GM19463 (cell line): ENCODE data around the gene CUX1.
"Not testable (repeated sequence)": the region's sequence is repeated elsewhere in the genome, so short reads cannot be mapped to it uniquely, and the experiment has no call there.

Experiments used
- ATAC-seq: cut with Tn5 transposase; IDR thresholded peaks from one replicate; pipeline ENCODE4 v1.9.1; 2021; ENCODE audit warnings: mild to moderate bottlenecking, moderate library complexity; ENCODE audit not compliant: unreplicated experiment

CUX1 gene

GRCh38 chr7:101912716-101913110 lies 95.3 kb downstream of the CUX1 start:
- ATAC-seq: no peak

- ATAC-seq: no peak
Observed at GRCh38 chr7:101913247-101913721, 95.9 kb downstream of the CUX1 start.

- ATAC-seq: no peak
Observed at GRCh38 chr7:101913851-101914250, 96.4 kb downstream of the CUX1 start.

GRCh38 chr7:101915000-101915399 lies 97.6 kb downstream of the CUX1 start:
- no peak for ATAC-seq

GRCh38 chr7:101916041-101916800 lies 98.8 kb downstream of the CUX1 start:
- ATAC-seq: no peak

DNA sequence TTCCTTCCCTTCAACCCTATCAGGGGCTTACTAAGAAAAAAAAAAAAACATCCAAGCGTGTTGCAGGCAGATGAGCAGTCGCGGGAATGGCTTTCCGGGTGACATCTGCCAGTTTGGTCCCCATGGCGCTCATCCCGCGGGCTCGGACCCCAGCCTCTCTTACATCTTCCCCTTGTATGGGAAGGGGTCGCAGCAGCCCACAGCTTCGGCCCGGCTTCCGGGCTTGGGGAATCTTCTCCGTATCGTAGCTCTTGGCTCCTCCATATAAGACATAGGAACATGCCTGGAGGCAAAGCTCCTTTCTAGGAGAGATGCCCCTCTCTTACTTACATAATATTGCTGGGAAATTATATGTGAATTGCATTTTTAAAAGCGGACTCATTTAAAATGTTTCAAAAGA lies 99.5 kb downstream of the CUX1 start:
- ATAC-seq: no peak

DNA sequence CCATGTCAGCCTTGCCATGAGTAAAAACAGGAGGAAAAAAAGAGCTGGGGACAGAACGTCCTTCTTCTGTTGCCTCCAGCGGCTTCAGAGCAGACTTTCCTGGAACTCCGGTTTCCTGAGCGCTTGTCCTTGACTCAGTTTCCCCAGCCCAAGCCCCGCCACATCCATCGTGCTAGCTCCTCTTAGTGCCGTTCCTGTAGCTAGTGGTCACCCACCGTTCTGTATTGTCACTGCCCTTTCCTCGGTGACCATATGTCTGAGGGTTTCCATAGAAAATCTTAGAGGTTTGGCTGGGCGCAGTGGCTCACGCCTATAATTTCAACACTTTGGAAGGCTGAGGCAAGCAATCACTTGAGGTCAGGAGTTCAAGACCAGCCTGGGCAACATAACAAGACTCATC lies 100.1 kb downstream of the CUX1 start:
- no peak for ATAC-seq

- no peak for ATAC-seq
Observed at GRCh38 chr7:101918426-101918825, 101.0 kb downstream of the CUX1 start.

- ATAC-seq: no peak
Observed at GRCh38 chr7:101919363-101920115, 102.1 kb downstream of the CUX1 start.

GRCh38 chr7:101921061-101921460 lies 103.6 kb downstream of the CUX1 start:
- no peak for ATAC-seq

GRCh38 chr7:101921546-101922489 lies 104.4 kb downstream of the CUX1 start:
- ATAC-seq: not testable (repeated sequence)

DNA sequence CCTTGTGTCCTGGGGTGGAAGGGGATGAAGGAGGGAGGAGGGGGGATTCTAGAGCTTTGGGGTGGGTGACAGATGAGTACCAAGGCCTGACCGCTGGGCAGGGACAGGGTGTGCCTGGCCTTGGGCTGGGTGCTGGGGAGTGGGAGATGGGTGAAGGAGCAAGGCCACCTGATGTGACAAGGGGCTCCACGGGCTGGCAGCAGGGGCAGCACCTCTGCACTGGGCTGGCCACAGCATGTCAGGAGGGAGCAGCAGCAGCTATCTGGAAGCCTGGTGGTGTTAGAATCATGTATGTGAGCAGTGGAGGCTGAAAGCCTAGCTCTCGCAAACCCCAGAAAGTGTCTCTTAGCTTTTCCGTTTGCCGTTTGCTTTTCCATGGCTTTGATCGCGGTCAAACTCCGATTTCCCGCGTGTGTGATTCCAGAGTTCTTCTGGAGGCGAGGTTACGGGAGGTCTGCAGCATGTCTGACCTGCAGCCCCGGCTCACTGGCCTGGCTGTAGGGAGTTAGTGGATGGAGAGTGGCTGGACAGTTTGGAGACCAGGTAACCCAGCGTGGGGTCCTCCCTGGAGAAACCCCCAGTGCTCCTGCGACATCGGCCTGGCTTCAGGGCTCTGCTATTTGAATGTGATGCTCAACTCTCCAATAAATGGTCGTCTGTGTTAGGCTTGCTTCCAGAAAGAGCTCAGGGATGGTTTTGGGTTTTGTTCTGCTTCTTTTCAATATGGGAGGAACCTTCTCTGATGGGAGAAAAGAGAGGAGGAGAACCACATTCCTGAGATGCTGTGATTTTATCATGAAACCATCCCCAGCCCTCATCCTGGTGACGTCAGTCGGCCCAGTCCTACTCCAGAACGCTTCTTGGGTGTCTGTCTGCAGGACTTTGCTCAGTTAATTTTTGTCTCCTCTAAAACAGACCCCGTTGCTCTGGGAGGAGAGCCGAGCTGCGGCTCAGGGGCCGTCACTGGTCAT lies 105.5 kb downstream of the CUX1 start:
- ATAC-seq: no peak

DNA sequence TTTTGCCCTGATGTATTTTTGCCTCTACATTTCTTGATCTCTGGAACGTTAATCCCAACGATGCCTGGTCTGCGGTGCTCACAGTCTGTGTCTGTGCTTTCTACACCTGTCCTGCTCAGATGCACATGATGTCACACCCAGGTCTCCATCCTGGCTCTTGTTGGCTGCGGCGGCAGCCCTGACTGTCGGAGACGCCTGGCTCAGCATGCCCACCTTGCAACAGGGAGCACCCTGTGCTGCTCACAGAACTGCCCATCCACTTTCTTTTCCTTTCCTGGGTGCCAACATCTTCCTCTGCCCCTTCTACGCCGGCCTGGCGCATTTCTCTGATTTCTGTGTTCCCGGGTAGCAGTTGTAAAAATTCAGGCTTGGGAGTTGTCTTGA lies 106.2 kb downstream of the CUX1 start:
- no peak for ATAC-seq

DNA sequence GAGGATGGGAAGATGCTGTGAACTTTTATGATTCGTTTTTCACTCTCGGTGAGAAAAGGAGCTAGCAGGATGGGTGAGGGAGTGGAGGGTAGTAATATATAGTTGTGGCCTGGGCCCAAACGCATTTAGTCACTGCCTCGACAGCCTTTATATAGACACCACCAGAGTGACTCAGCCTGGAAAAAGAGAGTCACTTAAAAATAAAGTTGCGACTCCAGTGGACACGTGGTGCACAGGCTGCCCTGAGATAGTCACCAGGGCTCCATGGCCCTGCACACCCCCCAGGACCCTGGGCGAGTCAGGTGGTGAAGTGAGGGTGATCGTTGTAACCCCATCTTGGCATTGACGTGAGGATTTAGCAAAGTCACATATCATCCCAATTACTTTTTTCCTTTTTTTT lies 106.7 kb downstream of the CUX1 start:
- no peak for ATAC-seq

- ATAC-seq: no peak
Observed at GRCh38 chr7:101926265-101926664, 108.8 kb downstream of the CUX1 start.

GRCh38 chr7:101927389-101927788 lies 110.0 kb downstream of the CUX1 start:
- ATAC-seq: no peak

GRCh38 chr7:101927802-101928201 lies 110.4 kb downstream of the CUX1 start:
- no peak for ATAC-seq

- no peak for ATAC-seq
Observed at GRCh38 chr7:101929256-101929655, 111.8 kb downstream of the CUX1 start.

GRCh38 chr7:101929911-101930310 lies 112.5 kb downstream of the CUX1 start:
- not testable (repeated sequence) for ATAC-seq

DNA sequence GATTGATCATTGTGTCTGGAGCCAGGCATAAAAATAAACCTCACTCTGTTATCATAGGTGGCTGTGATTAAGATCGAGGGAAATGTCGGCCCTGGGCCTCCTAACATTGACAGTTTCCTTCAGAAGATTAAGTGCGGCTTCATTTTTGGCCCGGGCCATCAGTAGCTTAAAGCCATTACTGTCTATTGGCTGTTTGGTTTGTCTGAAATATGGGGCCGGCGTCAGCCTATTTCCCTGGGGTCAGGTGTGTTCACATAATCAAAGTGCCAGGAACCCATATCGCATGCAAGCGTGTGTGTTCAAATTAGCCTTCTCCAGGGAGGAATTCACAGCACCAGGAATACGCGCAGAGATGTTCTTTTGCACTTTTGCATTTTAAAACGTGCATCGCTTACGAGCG lies 114.7 kb downstream of the CUX1 start:
- ATAC-seq: no peak
